ENCODE data around the gene ARHGAP15. TPM values are rescaled to one million over a fixed set of nuclear protein-coding genes. Genes with fewer than 3 reads are reported as not detected.

The ARHGAP15 gene
- total RNA-seq, 4 donors from 2014 or later: 0.80 to 53.1 (median 12.7) TPM

DNA sequence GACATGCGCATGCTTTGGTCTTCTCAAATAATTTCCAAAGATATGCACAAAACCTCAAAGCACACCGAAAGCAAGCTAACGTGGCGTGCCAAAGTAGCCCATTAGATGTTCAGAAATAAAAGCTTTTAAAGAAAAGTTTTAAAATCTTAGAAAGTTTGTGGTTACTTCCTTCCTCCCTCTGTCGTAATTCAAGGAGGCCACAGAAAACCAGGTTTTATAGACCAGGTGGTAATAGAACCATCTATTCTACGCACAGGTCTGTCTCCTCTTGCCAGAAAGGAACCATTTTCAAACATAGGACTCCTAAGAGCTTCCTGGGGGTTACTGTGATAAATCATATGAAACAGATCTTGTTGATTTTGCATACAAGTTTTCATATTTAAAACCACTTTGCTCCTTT, 487.2 kb downstream of the ARHGAP15 start:
- H3K4me3 ChIP-seq: no peak overlapping the region
- TF ChIP-seq EP300 (IDR thresholded peaks at IDR 0.05; ENCODE audit: low read depth) (no peak), POLR2AphosphoS5 (IDR thresholded peaks at IDR 0.05) (no peak), POLR2A (IDR thresholded peaks at IDR 0.05) (no peak), CTCF (IDR thresholded peaks at IDR 0.05) (no peak)
- intact Hi-C loops (cut with DNase I; ENCODE audit: low total_unique reads) (no loop called here), in situ Hi-C loops (cut with MboI; ENCODE audit: low pct_ligation_motif_present in 1 of 4, low pct_unique_long_range_greater_than_20kb in 1 of 4, low sequenced_read_pairs in 3 of 4) (no loop called here)
- DNase-seq: no peak
- H3K27ac ChIP-seq: no peak overlapping the region
- H3K36me3 ChIP-seq: no peaks in the 10 kb centered on the region
- no peaks in the 10 kb centered on the region for H3K9me3 ChIP-seq
- 79 to 92% methylated on average over 6 of the region's 6 CpGs for WGBS, 2 donors (ENCODE audit: low coverage in 1 of 2)
- H3K4me1 ChIP-seq: no peaks in the 10 kb centered on the region
- H3K27me3 ChIP-seq: no peaks in the 10 kb centered on the region

GRCh38 chr2:143617803-143618415, 488.7 kb downstream of the ARHGAP15 start:
- no peak for DNase-seq

DNA sequence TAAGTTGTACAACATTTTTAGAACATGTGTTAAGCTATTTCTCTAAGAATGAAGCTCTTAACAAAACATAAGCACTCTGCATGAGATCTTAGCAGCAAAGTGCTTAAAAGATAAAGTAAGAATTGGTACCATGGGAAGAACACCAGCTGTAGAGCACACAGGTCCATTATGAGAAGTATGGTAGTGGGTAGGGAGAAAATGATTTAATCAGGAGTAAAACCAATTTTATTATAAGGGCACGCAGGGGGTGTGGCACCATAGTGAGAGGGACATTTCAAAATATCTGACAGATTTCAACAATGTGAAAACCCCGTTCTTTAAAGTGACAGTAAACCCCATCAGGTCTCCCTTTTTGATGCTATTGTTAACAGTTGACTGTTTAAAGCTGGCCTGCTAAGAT, 492.9 kb downstream of the ARHGAP15 start:
- Histone ChIP-seq H3K27me3 (no peaks in the 10 kb centered on the region), H3K4me3 (no peak overlapping the region), H3K27ac (no peak overlapping the region), H3K4me1 (no peaks in the 10 kb centered on the region), H3K9me3 (no peaks in the 10 kb centered on the region), H3K36me3 (no peaks in the 10 kb centered on the region)
- TF ChIP-seq CTCF (IDR thresholded peaks at IDR 0.05) (no peak), EP300 (IDR thresholded peaks at IDR 0.05; ENCODE audit: low read depth) (no peak), POLR2AphosphoS5 (IDR thresholded peaks at IDR 0.05) (no peak), POLR2A (IDR thresholded peaks at IDR 0.05) (no peak)
- DNase-seq: no peak
- intact Hi-C loops (cut with DNase I; ENCODE audit: low total_unique reads): no loop called here
- 70 to 82% methylated on average over 2 of the region's 2 CpGs for WGBS, 2 donors (ENCODE audit: low coverage in 1 of 2)
- in situ Hi-C loops (cut with MboI; ENCODE audit: low pct_ligation_motif_present in 1 of 4, low pct_unique_long_range_greater_than_20kb in 1 of 4, low sequenced_read_pairs in 3 of 4): no loop called here

More at GRCh38 chr2:143617803-143618415, 488.7 kb downstream of the ARHGAP15 start:
- intact Hi-C loops (cut with DNase I; ENCODE audit: low total_unique reads): no loop called here
- no peaks in the 10 kb centered on the region for H3K4me1 ChIP-seq
- 39 to 75% methylated on average over 2 of the region's 2 CpGs for WGBS, 2 donors (ENCODE audit: low coverage in 1 of 2)
- H3K9me3 ChIP-seq: no peaks in the 10 kb centered on the region
- no peak overlapping the region for H3K27ac ChIP-seq
- in situ Hi-C loops (cut with MboI; ENCODE audit: low pct_ligation_motif_present in 1 of 4, low pct_unique_long_range_greater_than_20kb in 1 of 4, low sequenced_read_pairs in 3 of 4): no loop called here
- H3K4me3 ChIP-seq: no peak overlapping the region
- no peaks in the 10 kb centered on the region for H3K36me3 ChIP-seq
- TF ChIP-seq EP300 (IDR thresholded peaks at IDR 0.05; ENCODE audit: low read depth): no peak
- TF ChIP-seq POLR2A (IDR thresholded peaks at IDR 0.05): no peak
- no peak for TF ChIP-seq POLR2AphosphoS5 (IDR thresholded peaks at IDR 0.05)
- TF ChIP-seq CTCF (IDR thresholded peaks at IDR 0.05): no peak
- H3K27me3 ChIP-seq: no peaks in the 10 kb centered on the region

DNA sequence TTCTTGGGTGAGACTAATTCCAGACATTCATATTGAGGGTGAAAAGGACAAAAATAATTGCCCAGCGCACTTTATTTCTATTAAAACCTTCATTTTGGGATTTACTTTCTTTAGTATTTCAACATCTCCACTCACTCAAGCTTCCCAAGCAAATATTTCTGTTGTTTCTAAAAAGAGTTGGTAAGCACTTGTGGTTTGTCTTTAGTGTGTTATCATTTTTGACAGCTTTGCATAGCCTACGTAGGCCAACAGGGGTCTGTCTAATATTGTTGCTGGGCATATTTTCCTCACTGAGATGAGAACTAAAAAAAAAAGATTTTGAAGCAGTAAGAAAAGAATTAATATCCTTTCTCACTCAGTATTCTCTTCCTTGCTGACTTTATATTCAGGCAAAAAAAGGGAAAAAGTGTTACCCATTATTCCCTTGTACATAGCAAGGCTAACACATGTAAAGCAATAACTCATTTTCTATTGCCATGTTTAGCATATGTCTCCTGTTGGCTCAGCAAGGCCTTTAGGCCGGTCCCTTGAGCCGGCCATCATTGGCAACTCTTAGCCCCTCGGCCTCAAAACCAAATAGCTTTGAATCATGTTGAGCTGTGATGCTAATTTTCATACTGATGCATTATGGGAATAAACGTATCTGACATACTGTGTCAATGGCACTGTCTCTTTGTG, 494.2 kb downstream of the ARHGAP15 start:
- in situ Hi-C loops (cut with MboI; ENCODE audit: low pct_ligation_motif_present in 1 of 4, low pct_unique_long_range_greater_than_20kb in 1 of 4, low sequenced_read_pairs in 3 of 4): no loop called here
- no peak overlapping the region for H3K4me3 ChIP-seq
- no peaks in the 10 kb centered on the region for H3K4me1 ChIP-seq
- TF ChIP-seq POLR2A (IDR thresholded peaks at IDR 0.05) (no peak), CTCF (IDR thresholded peaks at IDR 0.05) (no peak), EP300 (IDR thresholded peaks at IDR 0.05; ENCODE audit: low read depth) (no peak), POLR2AphosphoS5 (IDR thresholded peaks at IDR 0.05) (no peak)
- H3K27me3 ChIP-seq: no peaks in the 10 kb centered on the region
- no peaks in the 10 kb centered on the region for H3K9me3 ChIP-seq
- intact Hi-C loops (cut with DNase I; ENCODE audit: low total_unique reads): no loop called here
- H3K36me3 ChIP-seq: no peaks in the 10 kb centered on the region
- WGBS, 2 donors (ENCODE audit: low coverage in 1 of 2): 76 to 86% methylated on average over 3 to 6 of the region's 6 CpGs
- no peak for DNase-seq
- no peak overlapping the region for H3K27ac ChIP-seq

Data from transverse colon (tissue), 4 donors.